ENCODE data around the gene NOL4L.

Gene NOL4L

DNA sequence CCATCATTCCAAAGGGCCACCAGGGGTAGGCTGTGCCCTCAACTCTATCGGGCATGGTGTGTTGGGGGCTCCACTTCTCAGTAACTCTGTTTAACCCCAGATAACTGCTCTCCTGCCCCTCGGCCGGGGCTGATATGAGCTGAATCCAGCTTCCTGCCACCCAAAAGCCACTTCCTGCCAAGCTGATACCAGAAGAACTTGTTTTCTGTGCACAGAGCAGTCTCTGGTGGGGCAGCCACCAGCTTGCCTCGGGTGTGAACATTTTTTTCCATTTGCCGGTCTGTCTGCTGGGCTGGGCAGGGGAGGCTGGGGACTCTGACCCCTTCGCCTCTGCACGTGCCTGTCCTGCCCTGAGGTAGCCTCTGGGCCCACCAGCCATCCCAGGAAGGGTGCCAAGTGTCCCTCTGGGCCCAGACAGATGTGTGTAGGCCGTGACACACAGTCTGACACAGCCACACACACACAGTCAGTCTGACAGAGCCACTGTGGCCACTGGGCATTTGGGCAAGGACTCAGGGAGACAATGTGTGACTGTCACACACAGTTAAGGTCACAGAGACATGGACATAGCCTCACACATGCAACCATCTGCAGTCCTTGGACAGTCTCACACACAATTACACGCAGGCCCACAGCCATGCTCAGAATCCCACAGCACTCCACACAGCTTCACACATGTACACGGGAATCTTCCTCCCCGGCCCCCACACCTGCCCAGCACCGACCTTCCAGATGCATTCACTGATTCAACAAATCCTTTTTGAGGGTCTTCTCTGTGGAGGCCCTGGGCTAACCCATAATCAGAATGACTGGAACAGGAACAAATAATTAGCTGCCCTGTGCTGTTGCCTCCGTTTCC, 45.1 kb downstream of the NOL4L start:
- no peak for DNase-seq (ENCODE audit: low spot score)

DNA sequence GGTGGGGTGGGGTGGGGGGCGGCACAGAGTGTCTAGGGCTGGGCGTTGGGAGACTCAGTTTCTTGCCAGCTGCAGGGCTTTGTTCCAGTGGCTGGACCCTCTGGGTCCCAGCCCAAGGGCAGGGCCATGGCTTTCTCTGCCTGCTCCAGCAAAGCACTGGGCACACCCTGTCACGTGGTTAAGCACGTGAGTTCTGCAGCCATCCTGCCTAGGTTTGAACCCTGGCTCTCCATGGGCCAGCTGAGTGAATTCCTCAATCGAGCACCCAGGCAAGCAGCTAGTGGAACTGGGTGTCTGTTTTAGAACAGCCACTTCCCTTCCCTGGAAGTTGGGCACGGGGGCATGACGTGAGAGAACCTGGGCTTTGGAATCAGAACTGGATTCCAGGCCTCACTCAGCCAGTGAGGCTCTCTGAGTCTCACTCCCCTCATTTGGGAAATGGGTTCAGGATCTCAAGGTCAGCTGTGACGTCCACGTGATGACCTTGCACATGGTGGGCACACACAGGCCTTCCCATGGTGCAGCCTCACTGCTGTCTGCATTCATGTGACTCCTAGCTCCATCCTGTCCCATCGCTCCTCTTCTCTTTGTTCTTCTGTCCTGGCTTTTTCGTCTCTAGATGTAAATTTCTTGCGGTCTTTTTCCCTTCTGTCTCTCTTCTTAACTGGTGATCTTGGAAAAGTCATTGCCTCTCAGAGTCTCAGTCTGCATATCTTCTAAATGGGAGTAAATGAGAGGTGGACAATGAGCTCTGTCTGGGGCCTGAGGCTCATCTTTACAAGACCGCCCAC, 45.9 kb downstream of the NOL4L start:
- DNase-seq (ENCODE audit: low spot score) = no peak

DNA sequence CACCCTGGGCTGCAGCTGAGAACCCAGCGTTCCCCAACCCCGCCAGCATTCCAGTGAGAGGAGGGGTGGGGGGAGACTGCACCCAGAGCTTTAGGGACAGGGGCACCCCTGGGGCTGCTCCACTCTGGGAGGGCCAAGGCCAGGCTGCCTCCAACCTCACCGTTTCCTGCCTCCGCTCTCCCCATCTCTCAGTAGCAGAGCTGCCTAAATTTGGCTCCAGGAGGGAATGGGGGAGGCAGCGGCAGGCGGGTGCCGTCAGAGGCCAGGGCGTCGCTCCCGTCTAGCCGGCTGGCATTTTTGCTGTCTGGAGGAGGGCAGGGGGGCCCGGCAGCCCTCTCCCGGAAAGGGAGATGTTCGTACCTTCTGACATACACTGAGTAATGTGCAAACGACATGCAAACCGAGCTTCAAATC, 46.6 kb downstream of the NOL4L start:
- DNase-seq (ENCODE audit: low spot score) = peak; percentile 39

DNA sequence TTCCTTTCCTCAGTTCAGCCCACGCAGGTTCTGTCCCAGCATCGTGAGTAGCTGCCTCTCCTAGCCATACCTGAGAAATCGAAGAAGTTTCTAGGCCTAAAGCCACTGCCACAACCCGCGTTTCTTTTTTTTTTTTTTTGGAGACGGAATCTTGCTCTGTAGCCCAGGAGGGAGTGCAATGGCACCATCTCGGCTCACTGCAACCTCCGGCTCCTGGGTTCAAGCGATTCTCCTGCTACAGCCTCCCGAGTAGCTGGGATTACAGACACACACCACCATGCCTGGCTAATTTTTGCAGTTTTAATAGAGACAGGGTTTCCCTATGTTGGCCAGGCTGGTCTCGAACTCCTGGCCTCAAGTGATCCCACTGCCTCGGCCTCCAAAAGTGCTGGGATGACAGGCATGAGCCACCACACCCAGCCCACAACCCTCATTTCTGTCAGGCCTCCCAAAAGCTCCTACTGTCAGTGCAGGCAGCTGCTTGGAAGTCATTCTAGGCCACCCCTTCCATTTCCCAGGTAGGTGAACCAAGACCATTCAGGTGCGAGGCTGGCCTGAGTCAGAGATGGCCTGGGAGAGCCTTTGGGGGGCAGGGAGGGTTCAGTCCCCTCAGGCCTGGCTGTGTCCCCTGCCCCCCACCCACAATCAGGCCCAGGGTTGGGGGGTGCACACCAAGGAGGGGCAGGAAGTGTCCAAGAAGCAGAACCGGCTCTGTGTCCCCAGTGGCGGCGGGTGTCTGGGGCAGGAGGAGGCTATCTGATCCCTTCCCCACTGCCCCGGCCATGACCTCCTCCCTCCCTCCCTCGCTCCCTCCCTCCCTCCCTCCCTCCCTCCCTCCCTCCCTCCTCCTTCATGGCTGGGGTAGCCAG, 47.2 kb downstream of the NOL4L start:
- DNase-seq (ENCODE audit: low spot score) = peak; percentile 55

DNA sequence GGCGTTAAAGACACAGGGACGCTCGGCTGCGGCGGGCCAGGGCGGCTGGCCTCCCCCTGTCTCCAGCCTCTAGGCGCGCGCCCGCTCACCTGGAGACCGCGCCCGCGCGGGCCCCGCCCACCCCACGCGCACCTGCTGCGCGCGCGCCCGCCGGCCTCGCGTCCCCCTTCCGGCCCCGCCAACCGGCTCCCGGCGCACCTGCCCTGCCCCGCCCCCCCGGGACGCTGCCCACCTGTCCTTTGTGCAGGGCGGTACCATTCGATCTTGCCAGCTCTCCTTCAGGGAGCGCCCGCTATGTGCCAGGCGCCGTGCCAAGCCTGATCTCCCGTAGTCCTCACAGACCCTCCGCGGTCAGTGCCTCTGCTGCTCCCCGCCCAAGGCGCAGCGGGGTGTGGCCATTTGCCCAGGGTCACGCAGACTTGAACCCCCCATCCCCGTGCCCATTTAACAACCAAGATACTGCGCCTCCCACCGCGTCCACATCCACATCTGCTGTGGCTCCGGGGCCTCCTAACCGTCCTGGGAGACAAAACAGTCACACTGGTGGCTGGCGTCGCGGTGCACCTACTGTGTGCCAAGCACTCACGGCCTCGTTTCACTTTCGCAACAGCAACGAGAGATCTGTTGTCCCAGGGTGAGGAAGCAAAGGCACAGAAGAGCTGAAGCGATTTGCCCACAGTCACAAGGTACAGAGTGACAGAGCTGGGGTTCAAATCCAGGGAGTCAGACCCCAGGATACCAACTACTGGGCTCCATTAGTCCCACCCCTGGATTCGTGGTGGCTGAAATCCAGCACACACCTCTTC, 48.1 kb downstream of the NOL4L start:
- peak; percentile 68 for DNase-seq (ENCODE audit: low spot score)

DNA sequence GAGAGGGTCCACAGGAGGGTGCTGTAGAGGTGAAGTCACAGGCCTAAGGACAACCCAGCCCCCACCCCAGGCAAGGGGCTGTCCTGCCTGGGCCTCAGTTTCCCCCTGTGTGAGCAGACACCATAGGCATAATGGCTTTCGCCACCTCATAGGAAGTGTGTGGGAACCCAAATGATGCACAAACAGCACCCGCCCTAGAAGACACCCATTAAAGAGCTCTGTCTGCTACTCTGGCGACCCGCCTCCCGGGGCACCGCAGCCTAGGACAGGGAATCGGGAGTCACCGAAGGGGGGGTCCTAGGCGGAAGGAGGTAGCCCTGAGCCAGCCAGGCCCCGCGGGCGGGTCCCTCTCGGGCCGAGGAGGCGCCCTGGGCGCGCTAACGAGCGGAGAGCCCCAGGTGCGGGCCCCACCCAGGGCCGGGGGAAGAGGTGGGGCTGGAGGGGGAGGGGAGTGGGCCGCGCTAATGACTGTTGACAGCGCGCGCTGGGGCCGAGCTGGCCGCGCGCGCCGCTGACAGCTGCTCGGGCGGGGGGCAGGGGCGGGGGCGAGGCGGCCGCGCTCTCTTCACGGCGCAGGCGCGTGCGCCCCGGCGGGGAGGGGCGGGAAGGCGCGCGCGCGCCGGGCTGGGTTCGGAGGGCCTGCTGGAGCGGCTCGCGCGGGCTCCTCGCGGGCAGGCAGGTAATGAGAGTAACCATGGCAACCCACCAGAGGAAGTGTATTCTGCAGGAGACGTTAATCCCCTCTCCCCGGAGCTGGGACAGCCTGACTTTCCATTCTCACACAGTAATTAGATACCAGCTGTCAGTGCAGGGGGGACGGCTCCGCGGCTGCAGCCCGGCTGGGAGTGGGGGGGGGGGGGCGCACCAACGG, 48.9 kb downstream of the NOL4L start:
- DNase-seq (ENCODE audit: low spot score) = peak; percentile 93

DNA sequence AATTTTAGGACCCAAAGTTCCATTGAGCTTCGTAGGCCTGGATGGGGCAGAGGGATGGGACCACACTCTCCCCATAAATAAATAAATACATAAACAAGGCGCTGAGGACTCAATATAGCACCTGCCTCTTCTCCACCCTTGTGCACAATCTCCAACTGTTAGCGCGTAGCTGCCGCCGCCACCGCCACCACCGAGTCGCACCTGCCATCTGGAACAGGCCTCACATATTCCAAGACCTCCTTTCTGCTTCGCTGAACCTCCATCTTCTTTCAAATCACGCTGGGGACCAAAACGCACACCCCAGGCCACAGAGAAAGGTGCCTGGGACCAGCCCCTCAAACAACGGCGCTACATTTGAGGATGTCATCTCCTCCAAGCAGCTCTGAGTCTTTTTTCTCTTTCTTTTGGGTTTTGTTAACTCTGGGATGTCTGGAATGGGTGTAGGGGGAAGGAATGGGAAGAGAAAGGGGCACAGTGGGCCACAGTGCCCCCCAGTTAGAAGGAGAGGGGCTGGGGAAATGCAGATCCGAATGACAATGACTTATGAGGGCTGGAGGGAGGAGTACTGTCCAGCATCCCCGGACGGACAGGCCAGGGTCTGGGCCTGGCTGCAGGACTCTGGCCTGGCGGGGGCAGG, 49.7 kb downstream of the NOL4L start:
- no peak for DNase-seq (ENCODE audit: low spot score)

DNA sequence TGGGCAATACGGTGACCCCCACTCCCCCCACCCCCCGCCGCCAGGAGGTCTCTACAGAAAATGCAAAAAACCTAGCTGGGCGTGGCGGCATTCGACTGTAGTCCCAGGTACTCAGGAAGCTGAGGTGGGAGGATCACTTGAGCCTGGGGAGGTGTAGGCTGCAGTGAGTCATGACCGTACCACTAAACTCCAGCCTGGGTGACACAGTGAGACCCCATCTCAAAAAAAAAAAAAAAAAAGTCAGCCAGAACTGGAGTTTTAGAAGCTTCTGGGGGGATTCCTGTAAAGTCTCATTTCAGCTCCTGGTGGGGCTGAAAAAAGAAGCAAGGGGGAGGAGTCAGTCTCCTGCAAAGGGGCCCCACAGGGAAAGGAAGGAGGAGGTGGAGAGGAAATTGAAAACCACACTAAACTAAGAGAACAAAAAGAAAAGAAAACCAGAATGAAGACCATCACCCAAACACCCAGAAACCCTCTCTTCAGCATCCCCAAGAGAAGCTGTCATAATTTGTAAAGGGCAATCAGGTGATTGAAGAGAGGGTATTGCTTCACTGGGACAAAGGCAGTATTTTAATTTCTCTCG, 50.4 kb downstream of the NOL4L start:
- DNase-seq (ENCODE audit: low spot score) = no peak

DNA sequence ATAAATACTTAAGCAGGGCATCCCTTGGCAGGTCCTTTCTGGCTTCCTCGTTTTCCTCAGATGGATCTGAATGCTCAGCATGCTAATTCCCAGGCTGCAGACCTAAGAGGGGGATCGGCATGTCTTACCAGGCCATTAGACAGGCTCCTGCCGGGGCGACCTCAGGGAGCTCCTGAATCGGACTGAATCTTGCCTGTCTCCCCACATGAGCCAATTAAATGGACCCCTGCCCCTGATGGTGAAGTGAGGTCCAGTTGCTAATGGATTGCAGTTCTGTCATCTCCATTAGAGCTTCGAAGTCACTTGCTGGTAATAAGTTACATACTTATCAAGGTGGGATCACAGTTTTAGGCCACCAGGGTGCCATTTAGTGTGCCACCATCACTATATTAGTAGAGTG, 51.4 kb downstream of the NOL4L start:
- DNase-seq (ENCODE audit: low spot score) = no peak

DNA sequence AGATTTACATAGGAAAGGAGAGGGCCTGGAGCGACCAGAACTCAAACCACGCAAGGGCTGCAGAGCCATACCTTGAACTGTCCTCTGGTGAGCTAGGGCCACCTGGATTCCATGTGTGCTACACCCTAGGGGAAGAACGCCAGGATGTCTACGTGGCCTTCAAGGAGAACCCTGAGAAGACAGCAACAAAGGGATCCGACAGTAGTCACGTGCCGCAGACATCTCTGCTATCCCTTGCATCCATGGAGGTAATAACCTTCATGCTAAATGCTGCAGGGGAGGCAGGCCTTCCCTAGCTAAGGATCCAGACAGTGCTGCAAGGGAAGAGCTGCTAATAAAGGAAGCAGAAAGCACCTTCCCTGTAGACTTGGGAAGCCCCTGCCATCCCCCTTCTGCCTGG, 52.9 kb downstream of the NOL4L start:
- DNase-seq (ENCODE audit: low spot score) = no peak

DNA sequence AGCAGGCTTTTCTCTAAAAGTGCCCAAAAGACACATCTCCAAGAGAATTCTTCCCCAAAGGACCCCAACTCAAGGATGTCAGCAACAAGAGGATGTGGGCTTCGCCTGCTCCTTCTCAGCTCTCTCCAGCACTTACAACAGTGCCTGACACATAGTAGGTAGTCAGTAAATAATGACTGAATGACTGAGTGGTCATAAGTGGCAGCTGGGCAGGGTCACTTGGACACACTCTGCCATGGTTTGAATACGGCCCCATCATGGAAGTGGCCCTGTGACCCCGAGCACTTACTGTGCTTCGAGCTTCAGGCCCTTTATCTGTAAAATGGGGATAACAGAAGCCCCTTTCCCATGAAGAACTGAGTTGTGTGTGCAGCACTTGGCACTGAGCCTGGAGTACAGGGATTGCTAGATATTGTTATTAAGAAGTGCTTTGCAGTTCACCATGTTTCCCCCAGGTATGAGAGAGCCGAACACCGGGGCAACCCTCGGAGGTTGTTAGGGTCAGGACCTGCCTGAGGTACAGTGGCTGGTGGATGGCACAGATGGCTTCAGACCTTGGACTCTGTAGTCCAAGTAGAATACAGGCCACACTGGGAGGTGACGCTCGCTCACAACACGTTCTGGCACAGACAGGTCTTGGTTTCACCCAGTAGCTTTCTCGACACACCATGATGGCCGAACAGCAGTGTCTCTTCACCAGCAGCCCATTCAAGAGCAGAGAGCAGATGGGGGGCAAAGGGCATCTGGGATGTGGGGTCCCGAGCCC, 56.0 kb downstream of the NOL4L start:
- no peak for DNase-seq (ENCODE audit: low spot score)

DNA sequence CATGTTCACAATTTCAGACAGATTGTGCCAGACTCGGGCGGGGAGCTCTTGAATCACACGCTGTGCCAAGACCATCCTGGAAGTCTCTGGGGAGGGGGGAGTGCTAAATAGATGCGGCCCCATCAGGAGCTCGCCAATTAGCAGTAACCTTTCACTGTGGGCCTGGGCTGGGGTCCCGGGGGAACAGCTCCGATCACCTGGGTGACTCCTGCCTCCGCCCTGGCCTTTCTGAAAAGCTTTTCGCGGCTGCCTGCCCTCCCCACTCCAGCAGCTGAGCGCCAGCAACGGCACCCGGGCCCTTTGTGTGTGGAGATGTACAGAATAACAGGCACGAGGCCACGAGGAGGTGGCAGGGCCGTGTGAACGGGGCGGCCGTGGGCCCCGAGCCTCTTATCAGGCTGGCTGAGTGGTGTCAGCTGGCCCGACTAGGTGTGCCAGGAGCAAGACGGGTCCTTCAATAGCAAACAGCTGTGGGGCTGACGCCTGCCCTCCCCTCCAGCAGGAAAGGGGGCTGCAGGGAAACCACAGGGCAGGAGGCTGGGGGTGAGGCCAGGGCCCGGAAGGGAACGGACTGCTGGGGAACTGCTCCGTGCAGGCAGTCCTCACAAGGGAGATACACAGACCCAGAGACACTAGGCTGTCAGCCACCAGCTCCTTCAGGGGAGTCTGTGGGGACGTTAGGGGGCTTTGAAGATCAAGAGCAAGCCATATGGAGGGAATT, 56.8 kb downstream of the NOL4L start:
- no peak for DNase-seq (ENCODE audit: low spot score)

DNA sequence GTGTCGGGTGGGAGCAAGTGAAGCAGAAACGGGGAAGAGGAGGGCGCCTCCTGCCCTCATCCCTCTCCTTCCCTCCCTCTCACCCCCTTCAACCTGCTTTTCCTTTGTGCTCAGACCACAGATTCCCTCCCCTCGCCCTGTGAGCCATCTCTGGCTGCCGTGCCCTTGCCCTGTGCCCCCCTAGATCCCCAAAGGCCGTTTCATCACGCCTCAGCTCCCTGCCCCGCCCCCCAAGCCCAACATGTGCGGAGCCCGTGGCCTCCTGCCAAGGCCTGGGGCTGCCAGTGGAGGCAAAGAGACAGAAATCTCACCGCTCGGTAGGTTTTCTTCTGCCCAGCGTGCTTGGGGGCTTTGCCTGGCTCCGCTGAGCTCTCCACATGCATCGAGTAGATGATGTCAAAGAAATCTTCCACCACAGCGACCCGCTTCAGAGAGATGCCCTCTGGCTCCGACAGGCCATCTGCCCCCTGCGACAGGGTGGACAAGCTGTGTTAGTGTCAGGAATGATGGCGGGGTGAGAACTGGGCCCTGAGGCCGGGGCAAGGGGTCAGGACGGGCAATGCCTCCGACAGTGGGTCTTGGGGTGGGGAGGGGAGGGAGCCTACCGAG, 57.6 kb downstream of the NOL4L start:
- no peak for DNase-seq (ENCODE audit: low spot score)

DNA sequence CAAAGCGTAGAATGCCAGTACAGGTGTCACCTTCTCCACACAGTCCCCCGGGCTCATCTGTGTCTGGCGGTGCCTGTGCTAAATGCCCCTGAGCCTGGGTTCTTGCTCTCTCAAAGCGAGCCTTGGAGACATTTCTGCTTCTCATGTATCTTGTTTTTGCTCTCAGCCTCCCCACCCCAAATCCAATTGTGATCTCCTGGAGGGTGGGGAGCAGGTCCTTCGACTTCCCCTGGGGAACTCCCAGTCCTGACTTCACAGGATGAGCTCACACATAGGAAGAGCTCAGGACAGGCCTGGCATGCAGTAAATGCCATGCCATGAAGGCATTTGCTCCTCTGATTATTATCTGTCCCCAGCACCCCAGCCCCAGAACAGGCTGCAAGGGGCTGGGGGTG, 58.1 kb downstream of the NOL4L start:
- DNase-seq (ENCODE audit: low spot score) = no peak

DNA sequence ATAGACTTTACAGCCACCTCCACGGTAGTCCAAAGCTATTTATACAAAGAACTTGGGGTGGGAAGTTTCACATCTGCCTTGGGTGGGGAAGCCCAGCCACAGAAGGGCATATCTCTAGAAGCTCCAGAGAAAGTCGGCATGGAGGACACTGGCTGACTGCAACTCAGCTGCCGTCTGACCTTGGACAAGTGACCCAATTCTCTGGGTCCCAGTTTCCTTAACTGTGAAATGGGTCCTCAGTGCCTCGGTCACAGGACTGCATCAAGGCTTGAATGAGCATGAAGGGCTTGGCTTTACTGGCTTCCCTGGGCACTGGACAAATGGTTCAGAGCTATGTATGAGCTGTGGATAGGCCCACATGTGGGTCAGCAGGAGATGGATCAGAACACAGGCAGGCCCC, 58.6 kb downstream of the NOL4L start:
- DNase-seq (ENCODE audit: low spot score) = no peak

DNA sequence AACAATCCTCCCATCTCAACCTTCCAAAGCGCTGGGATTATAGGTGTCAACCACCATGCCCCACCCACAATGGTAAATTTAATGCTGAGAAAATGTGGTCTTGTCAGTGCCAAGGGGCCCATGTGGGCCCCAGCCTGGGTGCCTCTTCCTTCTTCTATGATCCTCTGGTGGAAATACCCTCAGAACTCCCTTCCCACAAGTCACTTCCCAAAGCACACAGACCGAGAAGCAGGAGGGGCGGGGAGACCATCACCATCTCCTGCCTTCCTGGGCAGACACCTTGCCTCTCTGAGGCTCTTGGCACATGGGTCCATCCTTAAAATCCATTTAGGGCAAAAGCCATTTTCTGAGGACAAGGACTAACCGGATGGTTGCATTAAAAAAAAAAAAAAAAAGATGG, 59.0 kb downstream of the NOL4L start:
- DNase-seq (ENCODE audit: low spot score) = no peak

DNA sequence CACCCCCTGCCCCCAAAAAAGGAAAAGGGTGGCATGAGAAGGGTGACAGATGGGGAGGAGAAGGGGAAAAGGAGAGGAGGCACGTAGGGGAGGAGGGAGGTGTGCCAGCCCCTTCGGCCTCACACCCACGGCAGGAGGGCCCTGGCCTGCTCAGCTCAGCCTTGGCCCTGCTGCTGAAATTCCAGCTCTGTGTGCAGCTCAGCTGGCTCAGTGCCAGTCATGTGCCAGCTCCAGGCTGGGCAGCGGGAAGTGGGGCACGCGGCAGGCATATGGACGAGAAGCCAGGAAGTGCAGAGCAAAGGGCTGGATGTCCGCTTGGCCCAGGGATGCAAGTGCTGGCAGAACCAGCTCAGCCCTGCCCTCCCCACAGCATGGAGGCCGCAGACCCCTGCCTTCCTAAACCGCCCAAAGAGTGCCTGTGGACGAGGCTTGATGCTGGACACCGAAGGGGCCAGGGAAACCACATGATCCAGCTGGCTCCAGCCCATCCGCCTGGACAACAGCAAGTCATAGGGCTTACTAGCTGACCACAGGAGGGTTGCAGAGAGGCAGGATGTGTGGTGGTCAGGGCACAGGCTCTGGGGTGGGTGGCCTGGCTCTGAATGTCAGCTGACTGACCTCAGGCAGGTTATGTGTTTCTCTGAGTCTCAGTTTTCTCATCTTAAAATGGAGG, 60.2 kb downstream of the NOL4L start:
- DNase-seq (ENCODE audit: low spot score) = no peak

Data from iPS-NIHi11 (cell line).